ENCODE results near the gene TPST1.
"Not testable (repeated sequence)": the region's sequence is repeated elsewhere in the genome, so short reads cannot be mapped to it uniquely, and the experiment has no call there.

Gene TPST1

GRCh38 chr7:66380272-66380888, 175.2 kb downstream of the TPST1 start:
- peaks cover 3% of the 10 kb centered on the region; the same call in 1 of the 2 replicates for H3K4me1 ChIP-seq (ENCODE audit: low read length)
- no peaks in the 10 kb centered on the region for H3K36me3 ChIP-seq (replicated peaks; ENCODE audit: low read depth, low read length)
- no peak overlapping the region for H3K27ac ChIP-seq (ENCODE audit: low read length)

DNA sequence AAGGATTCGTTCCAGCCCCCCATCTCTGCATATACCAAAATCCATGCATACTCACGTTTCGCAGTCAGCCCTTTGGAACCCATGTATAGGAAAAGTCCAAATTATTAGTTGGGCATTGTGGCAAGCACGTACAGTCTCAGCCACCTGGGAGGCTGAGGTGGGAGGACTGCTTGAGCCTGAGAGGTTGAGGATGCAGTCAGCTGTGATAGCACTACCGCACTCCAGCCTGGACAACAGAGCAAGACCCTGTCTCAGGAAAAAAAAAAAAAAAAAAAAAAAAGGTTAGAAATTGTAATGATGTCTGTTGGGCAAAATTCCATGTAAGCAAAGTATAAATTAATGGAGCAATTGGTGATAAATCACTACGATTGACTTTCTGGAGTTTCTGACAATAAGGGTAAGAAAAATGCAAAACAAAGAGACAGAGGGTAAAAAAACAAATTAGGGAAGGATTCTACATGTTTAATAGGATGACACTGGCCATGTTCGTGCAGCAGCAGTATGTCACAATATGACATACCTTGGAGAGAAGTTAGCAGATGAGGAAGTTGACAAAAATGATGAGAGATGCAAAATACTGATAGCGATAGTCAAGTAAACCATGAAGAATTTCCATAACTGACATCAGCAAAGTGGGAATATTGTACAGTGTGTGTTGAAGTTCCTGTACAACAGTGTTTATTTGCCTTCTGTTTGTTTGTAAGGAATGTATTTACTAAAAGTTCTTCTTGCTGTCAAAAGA, 177.2 kb downstream of the TPST1 start:
- H3K4me3 ChIP-seq (ENCODE audit: low read length); H3K27me3 ChIP-seq (ENCODE audit: low read depth, low read length); H3K9ac ChIP-seq (ENCODE audit: low read length); H3K4me1 ChIP-seq (ENCODE audit: low read length); H4K20me1 ChIP-seq (ENCODE audit: insufficient read depth, low read length); H3K9me3 ChIP-seq (ENCODE audit: insufficient read depth, low read length); H3K4me2 ChIP-seq (ENCODE audit: low read length); H3K79me2 ChIP-seq (ENCODE audit: low read length); H3K27ac ChIP-seq (ENCODE audit: low read length); H3K36me3 ChIP-seq (replicated peaks; ENCODE audit: low read depth, low read length); H2AFZ ChIP-seq (ENCODE audit: low read depth, low read length): not testable (repeated sequence)

More at GRCh38 chr7:66380272-66380888, 175.2 kb downstream of the TPST1 start:
- TF ChIP-seq CTCF (IDR thresholded peaks at IDR 0.05; ENCODE audit: low read depth, low read length), result no peak
- no peak for TF ChIP-seq EZH2phosphoT487 (IDR thresholded peaks at IDR 0.05; ENCODE audit: low read depth)
- no peaks in the 10 kb centered on the region for H3K9me3 ChIP-seq (ENCODE audit: insufficient read depth, low read length)
- H3K4me3 ChIP-seq (ENCODE audit: low read length), result no peak overlapping the region
- no peaks in the 10 kb centered on the region for H4K20me1 ChIP-seq (ENCODE audit: insufficient read depth, low read length)
- no peak overlapping the region for H3K4me2 ChIP-seq (ENCODE audit: low read length)
- no peak overlapping the region for H2AFZ ChIP-seq (ENCODE audit: low read depth, low read length)
- no peaks in the 10 kb centered on the region for H3K79me2 ChIP-seq (ENCODE audit: low read length)
- H3K9ac ChIP-seq (ENCODE audit: low read length), result no peak overlapping the region
- H3K27me3 ChIP-seq (ENCODE audit: low read depth, low read length), result no peaks in the 10 kb centered on the region

GRCh38 chr7:66385191-66385905, 180.2 kb downstream of the TPST1 start:
- not testable (repeated sequence) for H3K4me3 ChIP-seq (ENCODE audit: low read length); H3K4me2 ChIP-seq (ENCODE audit: low read length); H3K4me1 ChIP-seq (ENCODE audit: low read length); H3K9ac ChIP-seq (ENCODE audit: low read length); H3K36me3 ChIP-seq (replicated peaks; ENCODE audit: low read depth, low read length); H3K79me2 ChIP-seq (ENCODE audit: low read length); H4K20me1 ChIP-seq (ENCODE audit: insufficient read depth, low read length); H2AFZ ChIP-seq (ENCODE audit: low read depth, low read length); H3K9me3 ChIP-seq (ENCODE audit: insufficient read depth, low read length); H3K27ac ChIP-seq (ENCODE audit: low read length); H3K27me3 ChIP-seq (ENCODE audit: low read depth, low read length)

- H3K27me3 ChIP-seq (ENCODE audit: low read depth, low read length); H3K4me1 ChIP-seq (ENCODE audit: low read length); H3K4me3 ChIP-seq (ENCODE audit: low read length); H3K4me2 ChIP-seq (ENCODE audit: low read length); H3K9me3 ChIP-seq (ENCODE audit: insufficient read depth, low read length); H4K20me1 ChIP-seq (ENCODE audit: insufficient read depth, low read length); H3K27ac ChIP-seq (ENCODE audit: low read length); H2AFZ ChIP-seq (ENCODE audit: low read depth, low read length); H3K36me3 ChIP-seq (replicated peaks; ENCODE audit: low read depth, low read length); H3K79me2 ChIP-seq (ENCODE audit: low read length); H3K9ac ChIP-seq (ENCODE audit: low read length): not testable (repeated sequence)
Measured at GRCh38 chr7:66395128-66395571, 190.0 kb downstream of the TPST1 start.

GRCh38 chr7:66396052-66396451, 190.9 kb downstream of the TPST1 start:
- H3K4me3 ChIP-seq (ENCODE audit: low read length); H3K27me3 ChIP-seq (ENCODE audit: low read depth, low read length); H3K79me2 ChIP-seq (ENCODE audit: low read length); H3K4me1 ChIP-seq (ENCODE audit: low read length); H3K9me3 ChIP-seq (ENCODE audit: insufficient read depth, low read length); H3K36me3 ChIP-seq (replicated peaks; ENCODE audit: low read depth, low read length); H3K9ac ChIP-seq (ENCODE audit: low read length); H3K4me2 ChIP-seq (ENCODE audit: low read length); H4K20me1 ChIP-seq (ENCODE audit: insufficient read depth, low read length); H3K27ac ChIP-seq (ENCODE audit: low read length); H2AFZ ChIP-seq (ENCODE audit: low read depth, low read length): not testable (repeated sequence)

DNA sequence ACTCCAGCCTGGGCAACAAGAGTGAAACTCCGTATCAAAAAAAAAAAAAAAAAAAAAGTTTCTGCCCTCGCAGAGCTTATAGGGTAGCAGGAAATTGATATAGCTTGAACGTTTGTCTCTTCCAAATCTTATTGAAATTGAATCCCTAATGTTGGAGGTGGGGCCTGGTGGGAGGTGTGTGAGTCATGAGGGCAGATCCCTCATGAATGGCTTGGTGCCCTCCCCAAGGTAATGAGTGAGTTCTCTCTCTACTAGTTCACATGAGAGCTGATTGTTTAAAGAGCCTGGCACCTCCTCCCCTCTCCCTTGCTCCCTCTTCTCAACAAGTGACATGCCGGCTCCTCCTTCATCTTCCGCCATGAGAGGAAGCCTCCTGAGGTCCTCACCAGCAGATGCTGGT, 193.7 kb downstream of the TPST1 start:
- H3K79me2 ChIP-seq (ENCODE audit: low read length); H3K9me3 ChIP-seq (ENCODE audit: insufficient read depth, low read length); H3K27ac ChIP-seq (ENCODE audit: low read length); H3K27me3 ChIP-seq (ENCODE audit: low read depth, low read length); H3K4me3 ChIP-seq (ENCODE audit: low read length); H4K20me1 ChIP-seq (ENCODE audit: insufficient read depth, low read length); H3K4me1 ChIP-seq (ENCODE audit: low read length); H2AFZ ChIP-seq (ENCODE audit: low read depth, low read length); H3K9ac ChIP-seq (ENCODE audit: low read length); H3K4me2 ChIP-seq (ENCODE audit: low read length); H3K36me3 ChIP-seq (replicated peaks; ENCODE audit: low read depth, low read length): not testable (repeated sequence)
